DOHH2 (cell line): ENCODE results near the gene UMODL1.

Experiments used
- H3F3A ChIP-seq: fragments of 200-600 bp; sonication (generic), shearing (Covaris generic); 2 replicates; pipeline ENCODE4 v1.6.0; 2016; ENCODE audit warnings: antibody characterized with exemption, mild to moderate bottlenecking; ENCODE audit not compliant: control insufficient read depth, insufficient read depth
- H3K27ac ChIP-seq: fragments of 200-600 bp; sonication (generic); 2 replicates; pipeline ENCODE4 v1.5.1; 2014; ENCODE audit warnings: low read depth, mild to moderate bottlenecking, low read length, moderate library complexity
- H3K27me3 ChIP-seq: fragments of 200-600 bp; sonication (generic); 2 replicates; pipeline ENCODE4 v1.6.1; 2014; ENCODE audit warnings: mild to moderate bottlenecking, low read length, mixed read lengths; ENCODE audit not compliant: control insufficient read depth
- H3K36me3 ChIP-seq: fragments of 200-600 bp; sonication (generic); 2 replicates; pipeline ENCODE4 v1.6.1; 2014; ENCODE audit warnings: mild to moderate bottlenecking, low read length, moderate library complexity, mixed read lengths; ENCODE audit not compliant: control insufficient read depth
- H3K4me1 ChIP-seq: fragments of 200-600 bp; sonication (generic); 2 replicates; pipeline ENCODE4 v1.6.1; 2014; ENCODE audit warnings: mild to moderate bottlenecking, low read length, mixed read lengths; ENCODE audit not compliant: control insufficient read depth
- H3K4me2 ChIP-seq: fragments of 200-600 bp; sonication (generic); 2 replicates; pipeline ENCODE4 v1.6.0; 2014; ENCODE audit warnings: mild to moderate bottlenecking, low read length, moderate library complexity
- H3K4me3 ChIP-seq: fragments of 200-600 bp; sonication (generic); 2 replicates; pipeline ENCODE4 v1.5.1; 2014; ENCODE audit warnings: mild to moderate bottlenecking, low read length, mixed read lengths
- H3K79me2 ChIP-seq: fragments of 200-600 bp; sonication (generic); 2 replicates; pipeline ENCODE4 v1.6.1; 2014; ENCODE audit warnings: mild to moderate bottlenecking, low read length, mixed read lengths; ENCODE audit not compliant: control insufficient read depth
- H3K9me2 ChIP-seq: fragments of 200-600 bp; sonication (generic); replicated peaks from 2 replicates; pipeline ENCODE4 v1.6.1; 2014; ENCODE audit warnings: mild to moderate bottlenecking, low read length, mixed read lengths; ENCODE audit not compliant: control insufficient read depth
- H3K9me3 ChIP-seq: fragments of 200-600 bp; sonication (generic); 2 replicates; pipeline ENCODE4 v1.6.1; 2014; ENCODE audit warnings: antibody characterized with exemption, low read length, mixed read lengths; ENCODE audit not compliant: control insufficient read depth, insufficient read depth
- H4K20me1 ChIP-seq: fragments of 200-600 bp; sonication (generic); 2 replicates; pipeline ENCODE4 v1.6.0; 2014; ENCODE audit warnings: low read depth, mild to moderate bottlenecking, antibody characterized with exemption, low read length, moderate library complexity; ENCODE audit not compliant: control insufficient read depth, insufficient read depth
- CTCF ChIP-seq: fragments of 200-600 bp; sonication (generic); IDR thresholded peaks from one replicate; pipeline ENCODE4 v1.5.1; 2014; ENCODE audit warnings: antibody characterized with exemption, mild to moderate bottlenecking, low read depth, low read length; ENCODE audit not compliant: poor library complexity, severe bottlenecking
- EZH2phosphoT487 ChIP-seq: fragments of 200-600 bp; sonication (generic); IDR thresholded peaks from 2 replicates; pipeline ENCODE4 v1.6.1; 2017; ENCODE audit warnings: borderline replicate concordance, mild to moderate bottlenecking, antibody characterized with exemption, low read length, moderate library complexity, mixed read lengths

The UMODL1 gene

GRCh38 chr21:42039911-42040351, 31.2 kb upstream of the UMODL1 start:
- H3K4me3 ChIP-seq = no peak overlapping the region

GRCh38 chr21:42040411-42041180, 30.5 kb upstream of the UMODL1 start:
- H3K4me1 ChIP-seq = peaks cover 7% of the 10 kb centered on the region; the same call in 1 of the 2 replicates
- no peaks in the 10 kb centered on the region for H4K20me1 ChIP-seq
- H3K4me3 ChIP-seq = no peak overlapping the region
- H3K9me2 ChIP-seq = no peaks in the 10 kb centered on the region
- H3K27ac ChIP-seq = no peak overlapping the region
- no peaks in the 10 kb centered on the region for H3F3A ChIP-seq
- no peaks in the 10 kb centered on the region for H3K79me2 ChIP-seq
- H3K9me3 ChIP-seq = no peaks in the 10 kb centered on the region
- no peaks in the 10 kb centered on the region for H3K36me3 ChIP-seq
- no peaks in the 10 kb centered on the region for H3K27me3 ChIP-seq
- no peak overlapping the region for H3K4me2 ChIP-seq
- TF ChIP-seq EZH2phosphoT487 (no peak), CTCF (no peak)

More at GRCh38 chr21:42039911-42040351, 31.2 kb upstream of the UMODL1 start:
- Histone ChIP-seq H3K27me3 (no peaks in the 10 kb centered on the region), H3K4me2 (no peak overlapping the region), H3F3A (no peaks in the 10 kb centered on the region), H3K36me3 (no peaks in the 10 kb centered on the region), H3K4me1 (peaks cover 7% of the 10 kb centered on the region; the same call in 1 of the 2 replicates), H3K79me2 (no peaks in the 10 kb centered on the region), H3K9me2 (no peaks in the 10 kb centered on the region), H4K20me1 (no peaks in the 10 kb centered on the region), H3K27ac (no peak overlapping the region), H3K9me3 (no peaks in the 10 kb centered on the region)
- TF ChIP-seq CTCF (no peak), EZH2phosphoT487 (no peak)

GRCh38 chr21:42041246-42041645, 29.9 kb upstream of the UMODL1 start:
- Histone ChIP-seq H3K4me2 (no peak overlapping the region), H3K9me2 (no peaks in the 10 kb centered on the region), H3K4me1 (peaks cover 7% of the 10 kb centered on the region; the same call in 1 of the 2 replicates), H3F3A (no peaks in the 10 kb centered on the region), H3K4me3 (no peak overlapping the region), H4K20me1 (no peaks in the 10 kb centered on the region), H3K27me3 (no peaks in the 10 kb centered on the region), H3K36me3 (no peaks in the 10 kb centered on the region), H3K79me2 (no peaks in the 10 kb centered on the region), H3K9me3 (no peaks in the 10 kb centered on the region), H3K27ac (no peak overlapping the region)
- no peak for TF ChIP-seq EZH2phosphoT487
- TF ChIP-seq CTCF = no peak
